HepG2 (cell line): ENCODE results near the gene YIF1B.

ENCODE experiments used
- ATF3 ChIP-seq: sonication (generic); formaldehyde crosslinking; IDR thresholded peaks from 2 replicates; pipeline ENCODE4 v1.4.0; 2020; ENCODE audit warnings: missing genetic modification reagents
- CTCF ChIP-seq: sonication (generic); formaldehyde crosslinking; IDR thresholded peaks from 2 replicates; pipeline ENCODE4 v1.5.0; 2020; ENCODE audit warnings: mild to moderate bottlenecking, missing genetic modification reagents, moderate library complexity
- MAFF ChIP-seq: IDR thresholded peaks from 2 replicates; pipeline ENCODE4 v1.6.1; 2011; ENCODE audit warnings: low read depth, low read length, improper control_type of control experiment
- SIN3A ChIP-seq: IDR thresholded peaks from 2 replicates; pipeline ENCODE4 v1.6.1; 2011; ENCODE audit warnings: low read depth, mild to moderate bottlenecking, control low read depth, low read length, borderline replicate concordance
- SUZ12 ChIP-seq: fragments of 150-350 bp; IDR thresholded peaks from 2 replicates; pipeline ENCODE4 v1.6.1; 2014; ENCODE audit warnings: low read depth, low read length
- THAP7 ChIP-seq: sonication (generic); formaldehyde crosslinking; IDR thresholded peaks from 2 replicates; pipeline ENCODE4 v1.8.1; 2023; ENCODE audit warnings: mild to moderate bottlenecking, missing genetic modification reagents

- TF ChIP-seq SIN3A = no peak
- no peak for TF ChIP-seq MAFF
- TF ChIP-seq SUZ12 = no peak
- TF ChIP-seq CTCF = no peak
- TF ChIP-seq ATF3 (CRISPR knock-in tag) = no peak
- TF ChIP-seq THAP7 (CRISPR knock-in tag) = no peak
Measured at GRCh38 chr19:38320969-38321339, 5.2 kb upstream of the YIF1B start.
